ENCODE results near the gene EFR3B.
A peak's percentile ranks its signal among the peaks of the same experiment; 100 is the strongest.
"Not testable (repeated sequence)": the region's sequence is repeated elsewhere in the genome, so short reads cannot be mapped to it uniquely, and the experiment has no call there.

The EFR3B gene

GRCh38 chr2:25103287-25103871 lies 61.5 kb downstream of the EFR3B start:
- DNase-seq (ENCODE audit: low read depth in 2 of 2), result peak; percentile 67 to 68

GRCh38 chr2:25104736-25105135 lies 62.9 kb downstream of the EFR3B start:
- no peak for DNase-seq (ENCODE audit: low read depth in 2 of 2)

- peak in 1 of 2 experiments; percentile 31 for DNase-seq (ENCODE audit: low read depth in 2 of 2)
Observed at GRCh38 chr2:25105336-25106085, 63.6 kb downstream of the EFR3B start.

DNA sequence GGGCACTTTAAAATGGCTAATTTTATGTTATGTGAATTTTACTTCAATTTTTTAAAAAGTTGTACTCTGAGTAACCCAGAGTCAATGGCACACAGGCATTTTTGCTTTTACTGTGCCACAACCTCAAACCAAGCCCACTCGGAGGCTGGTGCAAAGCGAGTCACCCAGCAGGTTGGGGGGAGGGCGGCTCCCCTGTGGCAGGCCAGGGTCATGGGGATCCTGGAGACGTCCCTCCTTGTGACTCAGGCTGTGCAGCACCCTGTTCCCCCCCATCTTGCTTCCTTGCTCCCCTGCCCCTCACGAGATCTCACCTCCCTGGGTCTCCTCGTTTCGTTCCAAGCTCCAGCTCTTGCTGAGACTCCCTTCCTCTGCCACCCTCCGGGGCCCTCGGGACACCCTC lies 67.9 kb downstream of the EFR3B start:
- no peak for DNase-seq (ENCODE audit: low read depth in 2 of 2)

GRCh38 chr2:25112113-25112512 lies 70.2 kb downstream of the EFR3B start:
- no peak for DNase-seq (ENCODE audit: low read depth in 2 of 2)

GRCh38 chr2:25115249-25115883 lies 73.5 kb downstream of the EFR3B start:
- DNase-seq (ENCODE audit: low read depth in 2 of 2), result no peak

- no peak for DNase-seq (ENCODE audit: low read depth in 2 of 2)
Observed at GRCh38 chr2:25115902-25116301, 74.0 kb downstream of the EFR3B start.

DNA sequence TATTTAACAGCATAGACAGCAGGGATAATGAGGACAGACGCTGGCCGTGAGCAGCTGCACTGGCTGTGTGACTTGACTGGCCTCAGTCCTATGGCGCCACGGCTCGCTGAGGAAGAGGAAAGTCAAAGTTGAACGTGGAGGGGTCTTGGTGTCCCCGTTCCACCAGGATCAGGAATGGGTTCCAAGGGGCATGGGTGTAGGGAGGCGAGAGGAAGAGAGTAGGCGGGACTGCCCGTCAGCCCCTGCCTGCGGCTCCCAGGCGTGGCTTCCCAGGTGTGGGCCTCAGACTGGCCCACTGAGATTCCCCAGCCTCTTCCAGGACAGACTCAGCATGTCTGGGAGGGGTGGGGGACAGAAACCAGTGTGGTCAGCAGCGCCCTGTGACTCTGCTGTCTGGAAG lies 75.1 kb downstream of the EFR3B start:
- DNase-seq (ENCODE audit: low read depth in 2 of 2), result no peak

GRCh38 chr2:25119263-25119662 lies 77.4 kb downstream of the EFR3B start:
- DNase-seq (ENCODE audit: low read depth in 2 of 2), result no peak

- DNase-seq (ENCODE audit: low read depth in 2 of 2), result no peak
Observed at GRCh38 chr2:25122367-25122766, 80.5 kb downstream of the EFR3B start.

- DNase-seq (ENCODE audit: low read depth in 2 of 2), result no peak
Observed at GRCh38 chr2:25123682-25124081, 81.8 kb downstream of the EFR3B start.

- no peak for DNase-seq (ENCODE audit: low read depth in 2 of 2)
Observed at GRCh38 chr2:25125189-25125588, 83.3 kb downstream of the EFR3B start.

DNA sequence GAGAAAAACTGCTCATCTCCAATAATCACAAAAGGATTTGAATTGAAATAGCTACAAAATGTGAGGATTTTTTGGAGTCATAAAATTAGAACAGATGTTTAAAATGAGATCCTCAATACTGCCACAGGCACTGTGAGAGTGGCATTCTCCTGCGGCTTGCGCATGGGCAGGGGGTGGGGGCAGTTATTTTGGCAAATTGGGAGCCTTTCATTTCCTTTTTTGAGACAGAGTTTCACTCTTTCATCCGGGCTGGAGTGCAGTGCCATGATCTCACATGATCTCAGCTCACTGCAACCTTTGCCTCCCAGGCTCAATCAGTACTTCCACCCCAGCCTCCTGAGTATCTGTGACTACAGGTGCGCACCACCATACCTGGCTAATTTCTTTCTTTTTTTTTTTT lies 84.1 kb downstream of the EFR3B start:
- no peak for DNase-seq (ENCODE audit: low read depth in 2 of 2)

DNA sequence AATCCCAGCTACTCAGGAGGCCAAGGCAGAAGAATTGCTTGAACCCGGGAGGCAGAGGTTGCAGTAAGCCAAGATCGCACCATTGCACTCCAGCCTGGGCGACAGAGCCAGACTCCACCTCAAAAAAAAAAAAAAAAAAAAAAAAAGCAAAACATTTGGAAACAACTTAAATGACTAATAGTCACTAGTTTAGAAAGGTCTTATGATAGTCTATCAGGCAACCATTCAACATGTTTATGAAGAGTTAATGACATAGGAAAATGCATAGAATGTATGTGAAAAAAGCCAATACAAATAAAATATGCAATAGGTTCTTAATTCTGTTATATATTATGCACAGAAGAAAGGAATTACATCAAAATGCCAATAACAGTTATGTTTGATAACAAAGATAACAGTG lies 85.2 kb downstream of the EFR3B start:
- DNase-seq (ENCODE audit: low read depth in 2 of 2), result not testable (repeated sequence)

GRCh38 chr2:25127646-25128045 lies 85.8 kb downstream of the EFR3B start:
- no peak for DNase-seq (ENCODE audit: low read depth in 2 of 2)

DNA sequence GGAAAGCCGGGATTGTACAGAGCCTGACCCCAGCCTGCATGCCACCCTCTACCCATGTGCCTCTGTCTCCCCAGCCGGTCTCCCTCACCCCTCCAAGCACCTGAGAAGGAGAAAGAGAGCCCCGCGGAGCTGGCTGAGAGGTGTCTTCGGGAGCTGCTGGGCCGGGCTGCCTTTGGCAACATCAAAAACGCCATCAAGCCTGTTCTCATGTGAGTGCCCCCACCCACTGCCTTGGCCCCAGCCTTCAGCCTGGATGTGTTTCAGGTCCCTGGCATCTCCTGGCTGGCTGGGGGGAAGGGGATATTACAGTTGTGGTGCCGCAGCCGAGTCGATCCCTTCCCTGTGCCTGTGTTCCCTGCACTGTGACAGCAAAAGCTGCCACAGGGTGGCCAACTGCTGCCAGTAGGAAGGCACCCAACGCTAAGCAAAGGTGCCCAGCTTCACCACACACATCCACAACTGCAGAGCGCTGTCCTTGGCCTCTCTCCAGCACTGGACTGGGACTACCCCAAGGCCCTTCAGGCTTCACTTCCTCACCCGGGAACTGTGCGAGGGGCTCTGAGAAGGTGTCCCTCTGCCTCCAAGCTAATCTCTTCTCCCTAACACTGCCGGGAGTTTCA lies 88.1 kb downstream of the EFR3B start:
- no peak for DNase-seq (ENCODE audit: low read depth in 2 of 2)

- DNase-seq (ENCODE audit: low read depth in 2 of 2), result no peak
Observed at GRCh38 chr2:25131253-25131566, 89.3 kb downstream of the EFR3B start.

GRCh38 chr2:25131567-25132298 lies 89.9 kb downstream of the EFR3B start:
- DNase-seq (ENCODE audit: low read depth in 2 of 2), result no peak

DNA sequence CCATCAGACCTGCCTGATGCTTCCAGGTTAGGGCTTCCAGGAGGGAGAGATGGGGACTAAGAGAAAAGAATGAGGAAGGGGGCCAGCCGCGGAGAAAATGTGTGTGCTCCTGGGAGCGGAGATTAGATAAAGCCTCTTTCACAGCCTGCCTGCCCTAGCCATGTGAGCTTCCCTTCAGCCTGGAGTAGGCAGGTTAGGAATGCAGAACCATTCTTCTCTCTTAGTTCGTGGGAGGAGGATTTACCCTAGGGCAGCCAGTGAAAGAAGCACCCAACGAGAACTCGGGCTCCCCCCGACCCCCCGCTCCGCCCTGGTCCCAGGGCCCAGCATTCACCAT lies 90.4 kb downstream of the EFR3B start:
- no peak for DNase-seq (ENCODE audit: low read depth in 2 of 2)

DNA sequence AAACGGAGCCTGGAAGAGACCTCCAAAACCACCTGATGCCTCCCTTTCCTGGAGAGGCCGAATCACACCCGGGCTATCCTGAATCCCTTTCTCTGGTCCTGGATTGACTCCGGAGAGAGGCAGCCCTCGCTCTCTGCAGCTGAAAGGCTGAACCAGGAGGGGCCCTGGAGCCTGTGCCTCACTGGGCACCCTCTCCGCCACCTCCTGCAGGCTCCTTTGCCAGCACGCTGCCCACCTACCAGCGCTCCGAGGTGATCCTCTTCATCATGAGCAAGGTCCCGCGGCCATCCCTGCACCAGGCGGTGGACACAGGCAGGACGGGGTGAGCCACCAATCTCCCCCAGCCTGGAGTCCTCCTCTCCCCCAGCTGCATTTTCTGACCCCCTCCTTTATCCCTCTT lies 90.8 kb downstream of the EFR3B start:
- no peak for DNase-seq (ENCODE audit: low read depth in 2 of 2)

- DNase-seq (ENCODE audit: low read depth in 2 of 2), result not testable (repeated sequence)
Observed at GRCh38 chr2:25140535-25140934, 98.7 kb downstream of the EFR3B start.

GRCh38 chr2:25141120-25141519 lies 99.2 kb downstream of the EFR3B start:
- no peak for DNase-seq (ENCODE audit: low read depth in 2 of 2)
